ENCODE measurements around the gene DESI1. TPM values are rescaled to one million over a fixed set of nuclear protein-coding genes. Genes with fewer than 3 reads are reported as not detected.

DESI1 gene
- total and polyA plus RNA-seq, 2 of the 13 experiments (the other 11 are each of a cell fraction or from before 2014, with no cell fraction given): 21.6 to 29.2 TPM

DNA sequence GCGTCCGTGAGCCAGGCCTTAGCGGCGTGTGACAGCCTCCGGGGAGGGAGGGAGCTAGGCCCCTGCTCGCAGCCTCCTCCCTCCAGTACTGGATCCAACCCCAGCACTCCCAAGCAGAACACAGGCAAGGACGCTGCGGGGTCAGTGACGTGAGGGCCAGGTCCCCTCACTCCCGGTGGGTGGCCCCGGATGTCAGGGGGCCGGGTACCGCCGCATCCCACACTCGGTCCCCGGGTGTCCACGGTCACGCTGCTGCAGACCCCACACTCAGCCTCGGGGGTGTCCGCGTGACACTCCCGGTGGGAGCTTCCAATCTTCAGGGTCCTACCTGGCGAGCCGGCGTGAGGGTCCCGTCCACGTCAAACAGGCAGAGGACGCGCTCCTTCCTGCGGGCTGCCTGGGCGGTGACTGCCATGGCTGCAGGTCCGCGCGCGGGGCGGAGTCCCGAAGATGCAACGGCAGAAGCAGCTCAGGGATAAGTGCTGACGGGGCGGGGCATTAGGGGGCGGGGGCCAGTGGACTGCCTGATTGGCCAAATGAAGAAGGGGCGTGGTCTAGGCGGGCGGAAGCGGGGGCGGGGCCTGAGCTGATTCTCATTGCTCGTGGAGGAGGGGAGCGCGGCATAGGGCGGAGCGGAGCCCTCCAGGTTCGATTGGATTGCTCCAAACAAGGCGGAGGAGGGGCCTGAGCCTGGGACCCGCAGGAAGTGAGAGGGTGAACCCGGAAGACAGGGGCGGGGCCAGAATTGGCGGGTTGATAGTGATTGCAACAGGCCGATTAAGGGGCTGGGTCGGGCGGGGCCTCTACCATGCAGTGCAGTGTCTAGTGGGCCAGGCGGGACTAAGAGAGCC is 31.2 kb downstream of the DESI1 start, which contains the start of gene PMM1 (continued):
- TF ChIP-seq, protein P1, sequence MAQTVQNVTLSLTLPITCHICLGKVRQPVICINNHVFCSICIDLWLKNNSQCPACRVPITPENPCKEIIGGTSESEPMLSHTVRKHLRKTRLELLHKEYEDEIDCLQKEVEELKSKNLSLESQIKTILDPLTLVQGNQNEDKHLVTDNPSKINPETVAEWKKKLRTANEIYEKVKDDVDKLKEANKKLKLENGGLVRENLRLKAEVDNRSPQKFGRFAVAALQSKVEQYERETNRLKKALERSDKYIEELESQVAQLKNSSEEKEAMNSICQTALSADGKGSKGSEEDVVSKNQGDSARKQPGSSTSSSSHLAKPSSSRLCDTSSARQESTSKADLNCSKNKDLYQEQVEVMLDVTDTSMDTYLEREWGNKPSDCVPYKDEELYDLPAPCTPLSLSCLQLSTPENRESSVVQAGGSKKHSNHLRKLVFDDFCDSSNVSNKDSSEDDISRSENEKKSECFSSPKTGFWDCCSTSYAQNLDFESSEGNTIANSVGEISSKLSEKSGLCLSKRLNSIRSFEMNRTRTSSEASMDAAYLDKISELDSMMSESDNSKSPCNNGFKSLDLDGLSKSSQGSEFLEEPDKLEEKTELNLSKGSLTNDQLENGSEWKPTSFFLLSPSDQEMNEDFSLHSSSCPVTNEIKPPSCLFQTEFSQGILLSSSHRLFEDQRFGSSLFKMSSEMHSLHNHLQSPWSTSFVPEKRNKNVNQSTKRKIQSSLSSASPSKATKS (CRISPR knock-in tag; IDR thresholded peaks at IDR 0.05): no peak
- peak; percentile 100 for TF ChIP-seq ZNF343 (CRISPR knock-in tag; IDR thresholded peaks at IDR 0.05)
- no peak for TF ChIP-seq ZNF674 (CRISPR knock-in tag; IDR thresholded peaks at IDR 0.05; ENCODE audit: low read depth)
- TF ChIP-seq, protein P2, sequence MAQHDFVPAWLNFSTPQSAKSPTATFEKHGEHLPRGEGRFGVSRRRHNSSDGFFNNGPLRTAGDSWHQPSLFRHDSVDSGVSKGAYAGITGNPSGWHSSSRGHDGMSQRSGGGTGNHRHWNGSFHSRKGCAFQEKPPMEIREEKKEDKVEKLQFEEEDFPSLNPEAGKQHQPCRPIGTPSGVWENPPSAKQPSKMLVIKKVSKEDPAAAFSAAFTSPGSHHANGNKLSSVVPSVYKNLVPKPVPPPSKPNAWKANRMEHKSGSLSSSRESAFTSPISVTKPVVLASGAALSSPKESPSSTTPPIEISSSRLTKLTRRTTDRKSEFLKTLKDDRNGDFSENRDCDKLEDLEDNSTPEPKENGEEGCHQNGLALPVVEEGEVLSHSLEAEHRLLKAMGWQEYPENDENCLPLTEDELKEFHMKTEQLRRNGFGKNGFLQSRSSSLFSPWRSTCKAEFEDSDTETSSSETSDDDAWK (CRISPR knock-in tag; IDR thresholded peaks at IDR 0.05): no peak
- no peak for TF ChIP-seq ZNF75D (CRISPR knock-in tag; IDR thresholded peaks at IDR 0.05; ENCODE audit: borderline replicate concordance)
- TF ChIP-seq, protein P3, sequence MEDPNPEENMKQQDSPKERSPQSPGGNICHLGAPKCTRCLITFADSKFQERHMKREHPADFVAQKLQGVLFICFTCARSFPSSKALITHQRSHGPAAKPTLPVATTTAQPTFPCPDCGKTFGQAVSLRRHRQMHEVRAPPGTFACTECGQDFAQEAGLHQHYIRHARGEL (CRISPR knock-in tag; IDR thresholded peaks at IDR 0.05): no peak
- no peak for TF ChIP-seq ZNF253 (CRISPR knock-in tag; IDR thresholded peaks at IDR 0.05; ENCODE audit: borderline replicate concordance)
- TF ChIP-seq ZNF180 (CRISPR knock-in tag; IDR thresholded peaks at IDR 0.05; ENCODE audit: borderline replicate concordance, low read depth): no peak
- TF ChIP-seq, protein P4, sequence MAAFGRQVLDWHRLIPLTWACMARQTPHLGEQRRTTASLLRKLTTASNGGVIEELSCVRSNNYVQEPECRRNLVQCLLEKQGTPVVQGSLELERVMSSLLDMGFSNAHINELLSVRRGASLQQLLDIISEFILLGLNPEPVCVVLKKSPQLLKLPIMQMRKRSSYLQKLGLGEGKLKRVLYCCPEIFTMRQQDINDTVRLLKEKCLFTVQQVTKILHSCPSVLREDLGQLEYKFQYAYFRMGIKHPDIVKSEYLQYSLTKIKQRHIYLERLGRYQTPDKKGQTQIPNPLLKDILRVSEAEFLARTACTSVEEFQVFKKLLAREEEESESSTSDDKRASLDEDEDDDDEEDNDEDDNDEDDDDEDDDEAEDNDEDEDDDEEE (CRISPR knock-in tag; IDR thresholded peaks at IDR 0.05): no peak; the same call in 1 of the 2 replicates

All from HepG2 (cell line).